Uterus (tissue), 4 donors: ENCODE measurements around the gene TRIO. TPM values are rescaled to one million over a fixed set of nuclear protein-coding genes. Genes with fewer than 3 reads are reported as not detected.

Source experiments
- DNase-seq, 2 donors: peaks; one replicate each; pipeline ENCODE4 v3.0.0-alpha.2; 2019 to 2020
- H3K27ac ChIP-seq, 2 donors: fragments of 200-600 bp; sonication (generic); 1 replicate in 1 of 2; 2 replicates in 1 of 2; pipeline ENCODE4 v1.5.1; 2016 to 2018
- H3K27me3 ChIP-seq, 2 donors: fragments of 200-600 bp; sonication (generic); one replicate each; pipeline ENCODE4 v1.5.1; 2018 to 2019; ENCODE audit warnings: control low read depth in 1 of 2
- H3K36me3 ChIP-seq, 2 donors: fragments of 200-600 bp; sonication (generic); one replicate each; pipeline ENCODE4 v1.5.1; 2019; ENCODE audit warnings: control low read depth in 1 of 2
- H3K4me1 ChIP-seq, 2 donors: fragments of 200-600 bp; sonication (generic); one replicate each; pipeline ENCODE4 v1.5.1; 2018 to 2019; ENCODE audit warnings: control low read depth in 1 of 2
- H3K4me3 ChIP-seq, 2 donors: fragments of 200-600 bp; sonication (generic); 1 replicate in 1 of 2; 2 replicates in 1 of 2; pipeline ENCODE4 v1.5.1; 2018 to 2019; ENCODE audit warnings: mild to moderate bottlenecking in 1 of 2
- H3K9me3 ChIP-seq, 2 donors: fragments of 200-600 bp; sonication (generic); one replicate each; pipeline ENCODE4 v1.5.1; 2019; ENCODE audit warnings: control low read depth in 1 of 2
- POLR2A ChIP-seq, 2 donors: fragments of 450-650 bp; IDR thresholded peaks; one replicate each; pipeline ENCODE4 v1.6.1; 2016; ENCODE audit warnings: antibody characterized with exemption in 2 of 2, mild to moderate bottlenecking in 1 of 2, moderate library complexity in 1 of 2
- intact Hi-C: fragments of 100-400 bp; cut with DNase I; formaldehyde crosslinking; loops from one replicate; pipeline ENCODE4 v1.15.1; 2023; ENCODE audit warnings: low total_unique reads
- total RNA-seq, 4 donors: library from RNA; depleted of rRNA in 3 of 4; stranded (reverse); fragments of >200 nt in 3 of 4; gene quantifications; one replicate each; pipeline versions ENCODE4 v1.1.0 to v1.2.4, GENCODE V29; 2014 to 2023
- TF ChIP-seq, protein P1 (sequence below), 4 experiments: fragments of 200-600 bp in 2 of 4; fragments of 450-650 bp in 2 of 4; sonication (generic) in 2 of 4; IDR thresholded peaks; one replicate each; pipeline ENCODE4 v1.5.1; 2016 to 2019; ENCODE audit warnings: antibody characterized with exemption in 4 of 4, mild to moderate bottlenecking in 2 of 4, moderate library complexity in 1 of 4
- donor health status: DM: yes; HTN: yes; CAD: no.

The TRIO gene
- total RNA-seq, 4 donors from 2014 or later, result 93.5 to 234 (median 207) TPM

DNA sequence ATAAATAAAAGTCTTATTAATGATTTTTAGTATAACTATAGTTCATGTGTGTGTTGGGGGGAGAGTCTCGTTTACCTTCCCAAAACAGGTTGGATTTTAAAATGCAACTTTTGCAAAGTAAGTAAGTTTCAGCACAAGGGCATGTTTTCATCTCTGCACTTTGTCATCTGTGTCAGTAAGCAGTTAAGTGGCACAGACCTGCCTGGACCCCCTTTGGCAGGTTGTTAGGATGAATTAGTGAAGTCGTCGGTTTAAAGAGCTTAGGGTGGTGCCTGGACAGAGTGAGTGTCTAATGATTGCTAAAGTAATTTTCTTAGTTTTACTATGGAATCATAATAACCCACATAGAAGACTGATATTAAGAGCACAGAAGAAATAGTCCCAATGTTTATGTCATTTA lies 74.9 kb downstream of the TRIO start:
- Histone ChIP-seq H3K36me3 (no peaks in the 10 kb centered on the region), H3K27ac (no peak overlapping the region), H3K9me3 (no peaks in the 10 kb centered on the region), H3K4me3 (no peak overlapping the region), H3K4me1 (no peaks in the 10 kb centered on the region), H3K27me3 (no peaks in the 10 kb centered on the region)
- TF ChIP-seq, protein P1, sequence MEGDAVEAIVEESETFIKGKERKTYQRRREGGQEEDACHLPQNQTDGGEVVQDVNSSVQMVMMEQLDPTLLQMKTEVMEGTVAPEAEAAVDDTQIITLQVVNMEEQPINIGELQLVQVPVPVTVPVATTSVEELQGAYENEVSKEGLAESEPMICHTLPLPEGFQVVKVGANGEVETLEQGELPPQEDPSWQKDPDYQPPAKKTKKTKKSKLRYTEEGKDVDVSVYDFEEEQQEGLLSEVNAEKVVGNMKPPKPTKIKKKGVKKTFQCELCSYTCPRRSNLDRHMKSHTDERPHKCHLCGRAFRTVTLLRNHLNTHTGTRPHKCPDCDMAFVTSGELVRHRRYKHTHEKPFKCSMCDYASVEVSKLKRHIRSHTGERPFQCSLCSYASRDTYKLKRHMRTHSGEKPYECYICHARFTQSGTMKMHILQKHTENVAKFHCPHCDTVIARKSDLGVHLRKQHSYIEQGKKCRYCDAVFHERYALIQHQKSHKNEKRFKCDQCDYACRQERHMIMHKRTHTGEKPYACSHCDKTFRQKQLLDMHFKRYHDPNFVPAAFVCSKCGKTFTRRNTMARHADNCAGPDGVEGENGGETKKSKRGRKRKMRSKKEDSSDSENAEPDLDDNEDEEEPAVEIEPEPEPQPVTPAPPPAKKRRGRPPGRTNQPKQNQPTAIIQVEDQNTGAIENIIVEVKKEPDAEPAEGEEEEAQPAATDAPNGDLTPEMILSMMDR (IDR thresholded peaks at IDR 0.05), result no peak
- no peak for TF ChIP-seq POLR2A (IDR thresholded peaks at IDR 0.05)
- DNase-seq, result no peak
- intact Hi-C loops, result no loop called here

DNA sequence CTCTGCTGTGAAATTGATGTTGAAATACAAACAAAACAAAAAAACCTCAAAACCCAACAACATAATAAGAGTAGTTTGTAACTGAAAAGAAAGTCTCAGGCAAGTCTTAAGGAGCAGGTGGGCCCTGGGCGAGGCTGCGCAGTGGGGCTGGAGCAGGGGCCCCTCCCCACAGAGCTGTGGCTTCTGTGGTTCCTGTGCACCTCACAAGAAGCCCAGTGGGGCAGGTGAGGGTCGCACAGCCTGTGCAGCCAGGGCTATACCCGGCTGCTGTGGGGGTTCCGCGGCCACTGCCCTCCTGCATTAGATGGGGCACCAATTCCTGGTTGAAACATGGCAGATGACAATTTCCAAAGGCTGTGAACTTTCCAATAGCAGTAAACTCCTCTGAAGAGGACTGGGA lies 75.3 kb downstream of the TRIO start:
- Histone ChIP-seq H3K4me3 (no peak overlapping the region), H3K27ac (peak overlapping the region in 1 of 2 donors; percentile 30), H3K9me3 (no peaks in the 10 kb centered on the region), H3K27me3 (no peaks in the 10 kb centered on the region), H3K4me1 (no peaks in the 10 kb centered on the region), H3K36me3 (no peaks in the 10 kb centered on the region)
- DNase-seq, result no peak
- TF ChIP-seq POLR2A (IDR thresholded peaks at IDR 0.05), result no peak
- TF ChIP-seq, protein P1 (IDR thresholded peaks at IDR 0.05), result no peak
- intact Hi-C loops, result no loop called here

DNA sequence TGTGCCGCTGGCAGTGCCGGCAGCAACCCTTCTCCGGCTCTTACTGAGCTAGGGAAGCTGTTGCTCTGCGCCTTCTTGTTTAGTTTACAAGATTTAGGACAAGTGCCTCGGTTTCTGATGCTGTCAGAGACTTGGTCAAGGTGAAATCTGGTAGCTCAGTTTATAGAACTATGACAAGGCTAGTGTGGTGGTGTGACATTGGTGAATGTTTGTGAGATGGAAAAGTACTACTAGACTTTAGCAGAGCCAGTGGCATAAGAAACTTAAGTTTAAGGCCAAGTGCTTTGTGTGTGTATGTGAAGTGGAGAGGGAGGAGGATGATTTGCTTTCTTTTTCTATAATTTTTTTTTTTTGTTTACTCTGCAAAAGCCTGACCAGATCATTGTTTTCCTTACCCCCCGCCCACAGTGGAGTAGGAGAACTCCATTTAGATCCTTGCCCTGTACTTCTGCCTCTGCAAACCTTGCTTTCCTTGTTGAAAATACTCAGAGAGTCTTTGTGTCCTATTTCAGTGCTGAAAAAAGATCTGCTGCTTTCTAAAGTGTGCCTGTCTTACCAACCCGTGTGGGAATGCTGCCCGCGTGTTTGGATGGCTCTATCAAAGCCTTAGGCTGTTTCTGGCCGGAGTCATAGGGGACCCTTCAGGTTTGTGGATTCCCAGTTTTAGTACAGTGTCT lies 75.9 kb downstream of the TRIO start:
- intact Hi-C loops, result no loop called here
- no peak for TF ChIP-seq POLR2A (IDR thresholded peaks at IDR 0.05)
- TF ChIP-seq, protein P1 (IDR thresholded peaks at IDR 0.05), result no peak
- DNase-seq, result no peak
- no peaks in the 10 kb centered on the region for H3K4me1 ChIP-seq
- H3K9me3 ChIP-seq, result no peaks in the 10 kb centered on the region
- H3K36me3 ChIP-seq, result no peaks in the 10 kb centered on the region
- no peak overlapping the region for H3K4me3 ChIP-seq
- no peaks in the 10 kb centered on the region for H3K27me3 ChIP-seq
- peak overlapping the region; percentile 9 to 30 for H3K27ac ChIP-seq

DNA sequence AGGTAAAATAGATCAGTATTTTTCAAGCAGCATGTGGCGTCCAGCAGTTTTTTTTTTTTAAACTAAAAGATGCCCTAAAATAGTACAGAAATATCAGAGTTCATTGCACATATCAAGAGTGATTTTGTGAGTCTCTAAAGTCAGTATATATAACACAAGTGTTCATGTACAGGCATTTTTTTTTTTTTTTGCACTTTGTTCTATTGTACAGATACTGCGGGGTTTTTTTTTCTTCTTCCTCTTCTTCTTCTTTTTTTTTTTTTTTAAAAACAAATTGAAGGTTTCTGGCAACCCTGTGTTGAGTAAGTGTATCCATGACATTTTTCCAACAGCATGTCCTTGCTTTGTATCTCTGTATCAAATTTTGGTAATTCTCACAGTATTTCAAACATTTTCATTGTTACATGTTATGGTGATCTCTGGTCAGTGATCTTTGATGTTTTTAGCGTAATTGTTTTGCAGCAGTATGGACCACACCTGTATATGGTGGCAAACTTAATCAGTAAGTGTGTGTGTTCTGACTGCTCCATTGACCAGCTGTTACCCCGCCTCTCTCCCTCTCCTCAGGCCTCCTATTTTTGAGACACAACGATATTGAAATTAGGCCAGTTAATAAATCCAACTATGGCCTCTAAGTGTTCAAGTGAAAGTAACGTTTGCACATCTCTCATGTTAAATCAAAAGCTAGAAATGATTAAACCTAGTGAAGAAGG lies 76.8 kb downstream of the TRIO start:
- H3K4me1 ChIP-seq, result no peaks in the 10 kb centered on the region
- DNase-seq, result no peak
- H3K9me3 ChIP-seq, result no peaks in the 10 kb centered on the region
- no peak overlapping the region for H3K4me3 ChIP-seq
- intact Hi-C loops, result no loop called here
- peak overlapping the region in 1 of 2 donors; percentile 24 for H3K27ac ChIP-seq
- no peak for TF ChIP-seq POLR2A (IDR thresholded peaks at IDR 0.05)
- TF ChIP-seq, protein P1 (IDR thresholded peaks at IDR 0.05), result no peak
- no peaks in the 10 kb centered on the region for H3K36me3 ChIP-seq
- no peaks in the 10 kb centered on the region for H3K27me3 ChIP-seq

DNA sequence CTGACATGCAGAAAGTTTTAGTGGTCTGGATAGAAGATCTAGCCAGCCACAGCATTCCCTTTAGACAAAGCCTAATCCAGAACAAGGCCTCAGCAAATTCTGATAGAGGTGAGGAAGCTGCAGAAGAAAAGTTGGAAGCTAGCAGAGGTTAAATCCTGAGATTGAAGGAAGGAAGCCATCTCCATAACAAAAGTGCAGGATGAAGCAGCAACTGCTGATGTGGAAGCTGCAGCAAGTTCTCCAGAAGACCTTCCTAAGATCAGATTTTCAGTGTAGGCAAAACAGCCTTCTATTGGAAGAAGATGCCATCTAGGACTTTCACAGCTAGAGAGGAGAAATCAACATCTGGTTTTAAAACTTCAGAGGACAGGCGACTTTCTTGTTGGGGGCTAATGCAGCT lies 77.5 kb downstream of the TRIO start:
- Histone ChIP-seq H3K27me3 (no peaks in the 10 kb centered on the region), H3K27ac (peak overlapping the region in 1 of 2 donors; percentile 24), H3K4me1 (no peaks in the 10 kb centered on the region), H3K4me3 (no peak overlapping the region), H3K36me3 (no peaks in the 10 kb centered on the region), H3K9me3 (no peaks in the 10 kb centered on the region)
- no peak for DNase-seq
- TF ChIP-seq, protein P1 (IDR thresholded peaks at IDR 0.05), result no peak
- TF ChIP-seq POLR2A (IDR thresholded peaks at IDR 0.05), result no peak
- intact Hi-C loops, result no loop called here
